Measurements from ENCODE around the gene KIAA1210. TPM values are rescaled to one million over a fixed set of nuclear protein-coding genes. Genes with fewer than 3 reads are reported as not detected.
A peak's percentile ranks its signal among the peaks of the same experiment; 100 is the strongest.

KIAA1210 gene
- total and polyA plus RNA-seq, 2 of the 4 experiments (the other 2 are of a cell fraction): not detected

GRCh38 chrX:119036107-119037029 is 91.2 kb downstream of the KIAA1210 start:
- Histone ChIP-seq H2AK9ac (replicated peaks; ENCODE audit: low read depth, low read length, poor library complexity) (no peak overlapping the region), H4K8ac (ENCODE audit: low read depth in 2 of 2, low read length in 2 of 2) (no peak overlapping the region), H3K79me1 (ENCODE audit: low read depth in 1 of 2, low read length in 2 of 2) (no peaks in the 10 kb centered on the region), H3K9ac (ENCODE audit: low read depth, low read length) (no peak overlapping the region), H2AFZ (replicated peaks; ENCODE audit: low read length, poor library complexity) (no peak overlapping the region), H3K9me3 (ENCODE audit: control insufficient read depth, insufficient read depth, low read length) (no peaks in the 10 kb centered on the region; the same call in 1 of the 2 replicates), H3K4me1 (ENCODE audit: control insufficient read depth, insufficient read depth, low read length) (peaks cover 3% of the 10 kb centered on the region; the same call in 1 of the 2 replicates), H3K4ac (ENCODE audit: low read depth, low read length) (no peak overlapping the region), H2BK20ac (ENCODE audit: low read depth, low read length) (no peak overlapping the region), H3K27me3 (ENCODE audit: control insufficient read depth, insufficient read depth, low read length) (no peaks in the 10 kb centered on the region), H3K56ac (ENCODE audit: extremely low read depth, insufficient read depth, low read length) (no peak overlapping the region), H3K36me3 (ENCODE audit: control insufficient read depth, insufficient read depth, low read length) (no peaks in the 10 kb centered on the region), H3K4me2 (ENCODE audit: low read depth, low read length) (no peak overlapping the region), H2BK5ac (ENCODE audit: low read depth, low read length, poor library complexity, severe bottlenecking) (no peak overlapping the region), H3K14ac (replicated peaks; ENCODE audit: low read depth, low read length) (no peak overlapping the region), H2BK120ac (ENCODE audit: low read depth, low read length) (no peak overlapping the region), H4K20me1 (ENCODE audit: insufficient read depth, low read length) (no peaks in the 10 kb centered on the region), H3K4me3 (ENCODE audit: insufficient read depth, low read depth, low read length) (no peak overlapping the region), H4K5ac (ENCODE audit: low read depth, low read length) (no peak overlapping the region), H3K23ac (ENCODE audit: low read depth, low read length) (no peak overlapping the region), H2AK5ac (ENCODE audit: low read depth, low read length) (no peak overlapping the region), H3K18ac (ENCODE audit: low read depth, low read length) (no peak overlapping the region), H2BK15ac (ENCODE audit: low read depth, low read length) (no peak overlapping the region), H3K27ac (ENCODE audit: insufficient read depth, low read length) (no peak overlapping the region), H3K9me1 (ENCODE audit: insufficient read depth, low read length) (peaks cover 3% of the 10 kb centered on the region; the same call in 1 of the 2 replicates), H4K91ac (ENCODE audit: insufficient read depth, low read depth, low read length) (no peak overlapping the region)
- CTCF ChIA-PET: no interaction called here
- dilution Hi-C loops (cut with HindIII; ENCODE audit: low sequenced_read_pairs, unreplicated experiment): no loop called here
- no CpG with 5 or more reads among the region's 4 CpGs for WGBS, 2 experiments (ENCODE audit: extremely low coverage in 2 of 2, insufficient read length in 1 of 2)
- no TSS peak for BruUV-seq (replicated peaks)
- ATAC-seq (ENCODE audit: low read depth): peak; percentile 69
- no peak for TF ChIP-seq CTCF (conservative IDR thresholded peaks at IDR 0.05; ENCODE audit: low read depth, low read length)
- TF ChIP-seq CEBPB (IDR thresholded peaks at IDR 0.05; ENCODE audit: low read depth, low read length): no peak
- no peak for TF ChIP-seq BHLHE40 (IDR thresholded peaks at IDR 0.05; ENCODE audit: low read depth, low read length)
- no peak for TF ChIP-seq MXI1 (IDR thresholded peaks at IDR 0.05; ENCODE audit: borderline replicate concordance, low read depth, low read length)
- TF ChIP-seq POLR2A (IDR thresholded peaks at IDR 0.05; ENCODE audit: low read depth, low read length): no peak
- no peak for TF ChIP-seq RCOR1 (IDR thresholded peaks at IDR 0.05; ENCODE audit: insufficient replicate concordance, low read length)
- no peak for TF ChIP-seq FOS (IDR thresholded peaks at IDR 0.05; ENCODE audit: low read depth, low read length)
- TF ChIP-seq ELK1 (IDR thresholded peaks at IDR 0.05; ENCODE audit: borderline replicate concordance, low read depth, low read length): no peak
- no peak for TF ChIP-seq RAD21 (IDR thresholded peaks at IDR 0.05; ENCODE audit: low read length)
- no peak for TF ChIP-seq MAZ (IDR thresholded peaks at IDR 0.05; ENCODE audit: borderline replicate concordance, low read depth, low read length)
- no peak for TF ChIP-seq CHD1 (IDR thresholded peaks at IDR 0.05; ENCODE audit: low read depth, low read length)
- TF ChIP-seq SMC3 (IDR thresholded peaks at IDR 0.05; ENCODE audit: low read depth, low read length): no peak
- TF ChIP-seq RFX5 (IDR thresholded peaks at IDR 0.05; ENCODE audit: low read depth, low read length): no peak
- no peak for TF ChIP-seq NFE2L2 (IDR thresholded peaks at IDR 0.05; ENCODE audit: low read depth, low read length)
- no peak for TF ChIP-seq USF2 (IDR thresholded peaks at IDR 0.05; ENCODE audit: low read depth, low read length)
- intact Hi-C loops (cut with micrococcal nuclease): no loop called here
- peak; percentile 9 for DNase-seq
- in situ Hi-C loops (cut with MboI; ENCODE audit: low sequenced_read_pairs): no loop called here
- POLR2A ChIA-PET (ENCODE audit: unreplicated experiment): no interaction called here

Data from IMR-90 (cell line).